Measurements from ENCODE around the gene TRMT6.

Gene TRMT6

DNA sequence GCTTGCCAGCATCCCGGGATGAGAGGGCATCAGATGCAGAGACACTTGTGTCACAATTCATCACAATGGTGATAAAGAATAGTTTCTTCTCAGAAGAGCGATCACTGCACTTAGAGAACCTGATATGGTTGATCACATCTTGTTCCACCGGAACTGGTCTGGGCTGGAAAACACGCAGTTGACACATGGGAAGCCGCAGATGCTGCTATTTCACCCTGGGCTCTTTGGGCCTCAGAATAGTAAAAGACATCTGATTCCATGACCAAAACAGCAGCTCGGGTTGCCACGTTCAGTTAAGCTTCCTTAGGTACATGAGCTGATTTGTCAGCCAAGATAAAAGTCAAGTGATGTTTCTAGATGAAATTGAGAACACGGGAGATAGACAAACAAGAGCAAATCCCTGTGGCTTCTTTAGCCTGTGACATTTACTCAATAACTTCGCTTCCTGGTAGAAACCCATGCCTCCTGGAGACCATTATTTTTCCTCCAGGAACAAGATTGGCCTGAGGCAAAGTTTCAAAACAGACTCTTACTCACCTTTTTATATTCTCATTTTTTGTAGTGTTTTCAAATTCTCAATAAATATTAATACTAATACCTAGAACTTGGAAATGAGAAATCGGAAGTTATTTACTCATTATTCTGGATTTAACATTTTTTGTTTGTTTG lies 59.4 kb downstream of the TRMT6 start:
- no peak for DNase-seq (ENCODE audit: low read depth)
- TF ChIP-seq, protein P1, sequence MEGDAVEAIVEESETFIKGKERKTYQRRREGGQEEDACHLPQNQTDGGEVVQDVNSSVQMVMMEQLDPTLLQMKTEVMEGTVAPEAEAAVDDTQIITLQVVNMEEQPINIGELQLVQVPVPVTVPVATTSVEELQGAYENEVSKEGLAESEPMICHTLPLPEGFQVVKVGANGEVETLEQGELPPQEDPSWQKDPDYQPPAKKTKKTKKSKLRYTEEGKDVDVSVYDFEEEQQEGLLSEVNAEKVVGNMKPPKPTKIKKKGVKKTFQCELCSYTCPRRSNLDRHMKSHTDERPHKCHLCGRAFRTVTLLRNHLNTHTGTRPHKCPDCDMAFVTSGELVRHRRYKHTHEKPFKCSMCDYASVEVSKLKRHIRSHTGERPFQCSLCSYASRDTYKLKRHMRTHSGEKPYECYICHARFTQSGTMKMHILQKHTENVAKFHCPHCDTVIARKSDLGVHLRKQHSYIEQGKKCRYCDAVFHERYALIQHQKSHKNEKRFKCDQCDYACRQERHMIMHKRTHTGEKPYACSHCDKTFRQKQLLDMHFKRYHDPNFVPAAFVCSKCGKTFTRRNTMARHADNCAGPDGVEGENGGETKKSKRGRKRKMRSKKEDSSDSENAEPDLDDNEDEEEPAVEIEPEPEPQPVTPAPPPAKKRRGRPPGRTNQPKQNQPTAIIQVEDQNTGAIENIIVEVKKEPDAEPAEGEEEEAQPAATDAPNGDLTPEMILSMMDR (conservative IDR thresholded peaks at IDR 0.05; ENCODE audit: low read depth, low read length): no peak
- no peak overlapping the region for H3K4me3 ChIP-seq (ENCODE audit: low read length)

DNA sequence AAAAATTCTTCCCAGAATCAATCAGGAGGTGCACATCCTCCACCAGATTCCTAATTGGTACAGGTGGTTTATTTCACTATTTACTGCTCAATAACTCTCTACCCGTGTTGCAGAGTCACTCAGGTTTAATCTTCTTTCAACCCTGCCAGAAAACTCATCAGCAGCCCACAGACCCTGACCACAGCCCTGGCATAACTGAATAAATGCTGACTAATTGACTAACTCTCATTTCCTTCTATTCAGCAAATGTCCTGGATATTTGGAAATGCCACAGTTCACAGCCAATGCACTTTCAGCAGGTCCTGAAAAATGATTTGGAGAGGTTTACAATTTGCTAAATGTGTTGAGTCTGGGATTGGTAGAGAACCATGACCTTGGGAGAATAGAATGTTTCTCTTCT lies 62.3 kb downstream of the TRMT6 start:
- no peak overlapping the region for H3K4me3 ChIP-seq (ENCODE audit: low read length)
- TF ChIP-seq, protein P1 (conservative IDR thresholded peaks at IDR 0.05; ENCODE audit: low read depth, low read length): no peak
- DNase-seq (ENCODE audit: low read depth): no peak

DNA sequence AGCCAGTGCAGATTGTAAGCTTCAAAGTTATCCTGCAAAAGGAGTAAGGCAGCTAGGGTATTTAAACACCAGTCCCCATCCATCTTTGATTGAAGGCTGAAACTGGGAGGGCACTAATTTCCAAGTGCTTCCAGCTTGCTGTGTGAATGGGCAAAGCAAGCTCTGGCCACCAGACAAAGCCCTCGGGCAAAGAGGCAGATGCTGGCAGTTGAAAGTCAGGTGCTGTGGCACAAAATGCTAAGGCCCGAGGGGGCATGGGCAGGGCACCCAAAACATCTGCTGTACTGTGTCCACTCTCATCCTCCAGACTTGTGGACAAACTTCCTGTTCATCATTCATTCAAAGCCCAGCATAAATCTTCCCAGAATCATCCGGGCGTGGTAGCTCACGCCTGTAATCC lies 62.9 kb downstream of the TRMT6 start:
- H3K4me3 ChIP-seq (ENCODE audit: low read length): no peak overlapping the region
- TF ChIP-seq, protein P1 (conservative IDR thresholded peaks at IDR 0.05; ENCODE audit: low read depth, low read length): no peak
- DNase-seq (ENCODE audit: low read depth): no peak
